Naive B cell (primary cell): Measurements from ENCODE around the gene RAD9B. TPM values are rescaled to one million over a fixed set of nuclear protein-coding genes. Genes with fewer than 3 reads are reported as not detected.
"Not testable (repeated sequence)": the region's sequence is repeated elsewhere in the genome, so short reads cannot be mapped to it uniquely, and the experiment has no call there.

Experiments used
- ATAC-seq, 2 donors: fragments of 150-1000 bp; cut with Tn5 transposase; 2 replicates each; pipeline ENCODE4 v1.10.0; 2021; ENCODE audit warnings: low read depth in 2 of 2, mild to moderate bottlenecking in 2 of 2, moderate library complexity in 2 of 2
- DNase-seq: peaks from one replicate; pipeline ENCODE4 v3.0.0; 2022
- H3K27ac Mint-ChIP-seq, 6 donors: one replicate each; pipeline ENCODE4 v1.8.0; 2020 to 2022; ENCODE audit warnings: mild to moderate bottlenecking in 6 of 6, mixed read lengths in 6 of 6, moderate library complexity in 5 of 6, inconsistent platforms in 2 of 6
- H3K27me3 Mint-ChIP-seq, 3 donors: one replicate each; pipeline ENCODE4 v1.8.0; 2021 to 2022; ENCODE audit warnings: mixed read lengths in 3 of 3, mild to moderate bottlenecking in 1 of 3
- H3K36me3 Mint-ChIP-seq, 2 donors: one replicate each; pipeline ENCODE4 v1.8.0; 2020 to 2022; ENCODE audit warnings: mixed read lengths in 2 of 2, inconsistent platforms in 1 of 2, mild to moderate bottlenecking in 1 of 2
- H3K4me1 Mint-ChIP-seq, 3 donors: one replicate each; pipeline ENCODE4 v1.8.0; 2020 to 2022; ENCODE audit warnings: mixed read lengths in 3 of 3, inconsistent platforms in 1 of 3, mild to moderate bottlenecking in 1 of 3, moderate library complexity in 1 of 3
- H3K4me3 Mint-ChIP-seq, 8 donors: one replicate each; pipeline ENCODE4 v1.8.0; 2020 to 2022; ENCODE audit warnings: mild to moderate bottlenecking in 8 of 8, mixed read lengths in 8 of 8, moderate library complexity in 8 of 8, inconsistent platforms in 2 of 8
- H3K9me3 Mint-ChIP-seq, 7 donors: one replicate each; pipeline ENCODE4 v1.8.0; 2020 to 2022; ENCODE audit warnings: mixed read lengths in 7 of 7, mild to moderate bottlenecking in 5 of 7, inconsistent platforms in 2 of 7, moderate library complexity in 1 of 7
- polyA plus RNA-seq, 6 donors: library from polyadenylated mRNA; unstranded; fragments of 300-500 nt; fragmentation: Illumina TruSeq; gene quantifications; one replicate each; pipeline ENCODE4 v1.2.3, GENCODE V29; 2021; ENCODE audit warnings: low read depth in 6 of 6

Gene RAD9B
- polyA plus RNA-seq, 6 donors from 2014 or later: 1.2 to 4.7 (median 1.6) TPM

- Mint-ChIP-seq H3K27me3 (no peaks in the 10 kb centered on the region), H3K4me1 (peaks cover 19 to 37% (median 29%) of the 10 kb centered on the region in 3 donors), H3K4me3 (peak overlapping the region; percentile 87 to 99 (median 98)), H3K36me3 (peaks cover 0 to 7% of the 10 kb centered on the region in 2 donors), H3K9me3 (peaks cover 0 to 4% (median 0%) of the 10 kb centered on the region in 7 donors), H3K27ac (peak overlapping the region; percentile 91 to 99 (median 95))
- DNase-seq (no peak), ATAC-seq (peak; percentile 1 to 3)
Observed at GRCh38 chr12:110501399-110501751, 756 bp upstream of the RAD9B start.

GRCh38 chr12:110503432-110503831, 1.3 kb downstream of the RAD9B start:
- Mint-ChIP-seq H3K27me3 (no peaks in the 10 kb centered on the region), H3K9me3 (peaks cover 0 to 4% (median 0%) of the 10 kb centered on the region in 7 donors), H3K4me1 (peaks cover 19 to 37% (median 29%) of the 10 kb centered on the region in 3 donors), H3K27ac (peak overlapping the region in 2 of 6 donors; percentile 59 to 80), H3K36me3 (peaks cover 0 to 7% of the 10 kb centered on the region in 2 donors), H3K4me3 (peak overlapping the region in 2 of 8 donors; percentile 63 to 68)
- ATAC-seq: no peak
- no peak for DNase-seq

- Mint-ChIP-seq H3K27me3 (no peaks in the 10 kb centered on the region), H3K4me3 (no peak overlapping the region), H3K9me3 (peaks cover 0 to 4% (median 0%) of the 10 kb centered on the region in 7 donors), H3K4me1 (peaks cover 12 to 25% (median 20%) of the 10 kb centered on the region in 3 donors), H3K36me3 (peaks cover 0 to 7% of the 10 kb centered on the region in 2 donors), H3K27ac (no peak overlapping the region)
- no peak for ATAC-seq
- DNase-seq: no peak
Observed at GRCh38 chr12:110505332-110505731, 3.2 kb downstream of the RAD9B start.

GRCh38 chr12:110508071-110508586, 6.0 kb downstream of the RAD9B start:
- Mint-ChIP-seq H3K36me3 (no peaks in the 10 kb centered on the region), H3K27me3 (no peaks in the 10 kb centered on the region), H3K4me1 (peaks cover 0 to 7% (median 0%) of the 10 kb centered on the region in 3 donors), H3K9me3 (no peaks in the 10 kb centered on the region), H3K4me3 (no peak overlapping the region), H3K27ac (peak overlapping the region in 1 of 6 donors; percentile 8)
- no peak for DNase-seq
- no peak for ATAC-seq

GRCh38 chr12:110513842-110514241, 11.7 kb downstream of the RAD9B start:
- Mint-ChIP-seq H3K36me3 (no peaks in the 10 kb centered on the region), H3K9me3 (no peaks in the 10 kb centered on the region), H3K27me3 (no peaks in the 10 kb centered on the region), H3K4me3 (no peak overlapping the region), H3K27ac (peak overlapping the region in 2 of 6 donors; percentile 65 to 93), H3K4me1 (peaks cover 0 to 7% (median 0%) of the 10 kb centered on the region in 3 donors)
- ATAC-seq: no peak
- DNase-seq: no peak

- DNase-seq: no peak
- no peak for ATAC-seq
- Mint-ChIP-seq H3K27me3 (no peaks in the 10 kb centered on the region), H3K27ac (peak overlapping the region in 1 of 6 donors; percentile 72), H3K36me3 (no peaks in the 10 kb centered on the region), H3K4me1 (peaks cover 0 to 7% (median 0%) of the 10 kb centered on the region in 3 donors), H3K9me3 (no peaks in the 10 kb centered on the region), H3K4me3 (no peak overlapping the region)
Observed at GRCh38 chr12:110514363-110514762, 12.2 kb downstream of the RAD9B start.

GRCh38 chr12:110516995-110517394, 14.9 kb downstream of the RAD9B start:
- Mint-ChIP-seq H3K27ac (no peak overlapping the region), H3K27me3 (no peaks in the 10 kb centered on the region), H3K36me3 (peaks cover 0 to 4% of the 10 kb centered on the region in 2 donors), H3K4me1 (peaks cover 0 to 7% (median 0%) of the 10 kb centered on the region in 3 donors), H3K4me3 (no peak overlapping the region), H3K9me3 (no peaks in the 10 kb centered on the region)
- ATAC-seq (no peak), DNase-seq (no peak)

- H3K36me3 Mint-ChIP-seq, DNase-seq: not testable (repeated sequence)
Observed at GRCh38 chr12:110518014-110518413, 15.9 kb downstream of the RAD9B start.

GRCh38 chr12:110520876-110521712, 19.0 kb downstream of the RAD9B start:
- H3K4me1 Mint-ChIP-seq, H3K36me3 Mint-ChIP-seq, DNase-seq, H3K9me3 Mint-ChIP-seq, ATAC-seq, H3K27me3 Mint-ChIP-seq, H3K4me3 Mint-ChIP-seq: not testable (repeated sequence)
- H3K27ac Mint-ChIP-seq: peak overlapping the region in 1 of 6 donors; percentile 60

More at GRCh38 chr12:110518014-110518413, 15.9 kb downstream of the RAD9B start:
- not testable (repeated sequence) for ATAC-seq, H3K27ac Mint-ChIP-seq, H3K4me3 Mint-ChIP-seq, H3K27me3 Mint-ChIP-seq, H3K4me1 Mint-ChIP-seq, H3K9me3 Mint-ChIP-seq

- ATAC-seq (no peak), DNase-seq (no peak)
- Mint-ChIP-seq H3K27me3 (no peaks in the 10 kb centered on the region), H3K4me3 (no peak overlapping the region), H3K36me3 (peaks cover 0 to 15% of the 10 kb centered on the region in 2 donors), H3K9me3 (peaks cover 0 to 2% (median 0%) of the 10 kb centered on the region in 7 donors), H3K27ac (peak overlapping the region in 3 of 6 donors; percentile 38 to 51 (median 48)), H3K4me1 (peaks cover 0 to 11% (median 3%) of the 10 kb centered on the region in 3 donors)
Observed at GRCh38 chr12:110528277-110528839, 26.2 kb downstream of the RAD9B start.

GRCh38 chr12:110530511-110530910, 28.4 kb downstream of the RAD9B start:
- ATAC-seq (no peak), DNase-seq (no peak)
- Mint-ChIP-seq H3K4me1 (peaks cover 0 to 11% (median 3%) of the 10 kb centered on the region in 3 donors), H3K4me3 (no peak overlapping the region), H3K9me3 (peaks cover 0 to 2% (median 0%) of the 10 kb centered on the region in 7 donors), H3K36me3 (peaks cover 0 to 15% of the 10 kb centered on the region in 2 donors), H3K27me3 (no peaks in the 10 kb centered on the region), H3K27ac (no peak overlapping the region)

GRCh38 chr12:110531741-110532333, 29.7 kb downstream of the RAD9B start:
- no peaks in the 10 kb centered on the region for H3K27me3 Mint-ChIP-seq
- DNase-seq (no peak), ATAC-seq (no peak)
- H3K27ac Mint-ChIP-seq: peak overlapping the region in 4 of 6 donors; percentile 8 to 71 (median 46)
- peaks cover 0 to 11% (median 3%) of the 10 kb centered on the region in 3 donors for H3K4me1 Mint-ChIP-seq
- peaks cover 8 to 15% of the 10 kb centered on the region in 2 donors for H3K36me3 Mint-ChIP-seq
- peaks cover 0 to 2% (median 0%) of the 10 kb centered on the region in 7 donors for H3K9me3 Mint-ChIP-seq
- no peak overlapping the region for H3K4me3 Mint-ChIP-seq

GRCh38 chr12:110532644-110533043, 30.5 kb downstream of the RAD9B start:
- ATAC-seq: no peak
- Mint-ChIP-seq H3K27me3 (no peaks in the 10 kb centered on the region), H3K9me3 (peaks cover 0 to 2% (median 0%) of the 10 kb centered on the region in 7 donors), H3K4me1 (peaks cover 0 to 11% (median 3%) of the 10 kb centered on the region in 3 donors), H3K27ac (peak overlapping the region in 1 of 6 donors; percentile 49), H3K4me3 (no peak overlapping the region), H3K36me3 (peaks cover 9 to 16% of the 10 kb centered on the region in 2 donors)
- DNase-seq: no peak
